ENCODE data around the gene BPIFA2.

BPIFA2 gene

DNA sequence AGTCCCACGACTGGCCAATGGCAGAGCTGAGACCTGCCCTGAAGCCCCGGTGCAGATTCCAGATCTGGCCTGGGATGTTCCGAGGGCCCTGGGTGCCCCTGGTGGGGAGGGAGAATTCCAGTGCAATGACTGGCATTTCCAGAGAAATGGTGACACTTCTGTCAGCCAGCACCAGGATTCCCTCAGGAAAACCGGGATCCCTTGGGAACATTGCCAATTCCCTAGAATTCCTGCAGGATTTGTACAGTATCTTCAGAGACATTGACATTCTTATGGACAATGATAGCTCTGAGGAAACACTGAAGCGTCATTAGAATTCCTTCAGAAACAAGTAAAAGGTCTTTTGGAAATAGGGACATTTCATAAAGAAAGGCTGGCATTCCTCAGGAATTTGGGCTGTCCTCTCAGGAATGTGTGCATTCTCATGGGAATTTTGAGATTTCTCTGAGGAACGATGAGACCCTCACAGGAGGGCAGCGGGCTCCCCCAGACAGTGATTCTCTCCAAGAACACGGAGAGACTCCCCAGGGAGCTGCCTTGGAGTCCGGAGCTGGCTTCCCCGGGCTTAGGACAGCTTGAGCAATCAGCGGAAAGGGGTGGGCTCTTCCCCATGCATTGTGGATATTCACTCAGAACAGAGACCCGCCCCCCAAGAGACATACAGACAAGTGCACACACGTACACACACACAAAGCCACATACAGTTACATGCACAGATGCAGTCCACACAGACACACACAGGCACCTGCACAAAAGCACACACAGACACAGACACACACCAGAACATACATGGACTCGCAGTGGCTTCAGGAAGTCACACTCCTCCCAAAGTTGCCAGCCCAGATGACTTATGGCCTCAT, 35.2 kb upstream of the BPIFA2 start:
- no peaks in the 10 kb centered on the region for H3K9me2 ChIP-seq (replicated peaks; ENCODE audit: control insufficient read depth, low read length)
- no peaks in the 10 kb centered on the region for H3K36me3 ChIP-seq (ENCODE audit: control insufficient read depth, low read length)
- no peaks in the 10 kb centered on the region for H3K79me2 ChIP-seq (ENCODE audit: control insufficient read depth, low read length)
- no peak overlapping the region for H3K4me2 ChIP-seq (ENCODE audit: low read length)
- H3F3A ChIP-seq (ENCODE audit: control insufficient read depth, insufficient read depth): no peaks in the 10 kb centered on the region
- H3K27me3 ChIP-seq (ENCODE audit: control insufficient read depth, low read length): peaks cover 3% of the 10 kb centered on the region; the same call in 1 of the 2 replicates
- H4K20me1 ChIP-seq (ENCODE audit: control insufficient read depth, insufficient read depth, low read depth, low read length): no peaks in the 10 kb centered on the region
- H3K27ac ChIP-seq (ENCODE audit: low read depth, low read length): no peak overlapping the region
- TF ChIP-seq, protein P1, sequence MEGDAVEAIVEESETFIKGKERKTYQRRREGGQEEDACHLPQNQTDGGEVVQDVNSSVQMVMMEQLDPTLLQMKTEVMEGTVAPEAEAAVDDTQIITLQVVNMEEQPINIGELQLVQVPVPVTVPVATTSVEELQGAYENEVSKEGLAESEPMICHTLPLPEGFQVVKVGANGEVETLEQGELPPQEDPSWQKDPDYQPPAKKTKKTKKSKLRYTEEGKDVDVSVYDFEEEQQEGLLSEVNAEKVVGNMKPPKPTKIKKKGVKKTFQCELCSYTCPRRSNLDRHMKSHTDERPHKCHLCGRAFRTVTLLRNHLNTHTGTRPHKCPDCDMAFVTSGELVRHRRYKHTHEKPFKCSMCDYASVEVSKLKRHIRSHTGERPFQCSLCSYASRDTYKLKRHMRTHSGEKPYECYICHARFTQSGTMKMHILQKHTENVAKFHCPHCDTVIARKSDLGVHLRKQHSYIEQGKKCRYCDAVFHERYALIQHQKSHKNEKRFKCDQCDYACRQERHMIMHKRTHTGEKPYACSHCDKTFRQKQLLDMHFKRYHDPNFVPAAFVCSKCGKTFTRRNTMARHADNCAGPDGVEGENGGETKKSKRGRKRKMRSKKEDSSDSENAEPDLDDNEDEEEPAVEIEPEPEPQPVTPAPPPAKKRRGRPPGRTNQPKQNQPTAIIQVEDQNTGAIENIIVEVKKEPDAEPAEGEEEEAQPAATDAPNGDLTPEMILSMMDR (IDR thresholded peaks at IDR 0.05; ENCODE audit: low read depth, low read length, poor library complexity, severe bottlenecking): no peak
- no peak for TF ChIP-seq EZH2phosphoT487 (IDR thresholded peaks at IDR 0.05; ENCODE audit: borderline replicate concordance, low read length)
- H3K4me3 ChIP-seq (ENCODE audit: low read length): no peak overlapping the region
- no peaks in the 10 kb centered on the region for H3K9me3 ChIP-seq (ENCODE audit: control insufficient read depth, insufficient read depth, low read length)
- H3K4me1 ChIP-seq (ENCODE audit: control insufficient read depth, low read length): no peaks in the 10 kb centered on the region

DNA sequence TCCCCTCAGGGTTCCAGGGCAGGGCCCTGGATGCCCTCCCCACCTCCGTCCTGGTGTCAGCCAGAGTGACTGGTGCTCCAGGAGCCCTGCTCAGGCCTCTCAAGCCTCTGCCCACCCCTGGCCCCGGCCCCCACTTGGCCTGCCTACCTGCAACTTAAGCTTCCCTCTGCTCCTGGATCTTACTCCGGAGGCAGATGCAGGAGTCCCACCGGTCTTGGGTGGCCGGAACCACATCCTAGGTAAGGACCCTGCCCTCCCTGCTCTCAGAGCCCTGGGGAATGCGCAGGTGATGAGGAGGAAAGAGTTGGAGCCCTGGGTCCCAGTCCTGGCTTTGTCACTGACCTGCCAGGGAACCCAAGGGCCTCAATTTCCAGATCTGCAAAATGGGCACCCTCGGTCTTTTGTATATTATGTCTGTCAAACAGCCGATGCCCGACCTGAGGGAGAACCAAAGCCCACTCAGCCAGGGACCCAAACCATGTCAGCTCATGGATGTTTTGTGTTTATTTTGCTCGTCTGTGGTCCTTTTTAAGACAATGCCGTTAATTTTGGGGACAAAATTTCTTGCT, 34.5 kb upstream of the BPIFA2 start:
- Histone ChIP-seq H3K79me2 (ENCODE audit: control insufficient read depth, low read length) (no peaks in the 10 kb centered on the region), H3K9me2 (replicated peaks; ENCODE audit: control insufficient read depth, low read length) (no peaks in the 10 kb centered on the region), H3K4me2 (ENCODE audit: low read length) (no peak overlapping the region), H3F3A (ENCODE audit: control insufficient read depth, insufficient read depth) (no peaks in the 10 kb centered on the region), H3K27me3 (ENCODE audit: control insufficient read depth, low read length) (0 out of 2 replicates have a peak, but pooled peaks cover 2% of the 10 kb centered on the region), H4K20me1 (ENCODE audit: control insufficient read depth, insufficient read depth, low read depth, low read length) (no peaks in the 10 kb centered on the region), H3K36me3 (ENCODE audit: control insufficient read depth, low read length) (no peaks in the 10 kb centered on the region), H3K4me3 (ENCODE audit: low read length) (no peak overlapping the region), H3K4me1 (ENCODE audit: control insufficient read depth, low read length) (no peaks in the 10 kb centered on the region), H3K9me3 (ENCODE audit: control insufficient read depth, insufficient read depth, low read length) (no peaks in the 10 kb centered on the region), H3K27ac (ENCODE audit: low read depth, low read length) (no peak overlapping the region)
- TF ChIP-seq, protein P1 (IDR thresholded peaks at IDR 0.05; ENCODE audit: low read depth, low read length, poor library complexity, severe bottlenecking): no peak
- no peak for TF ChIP-seq EZH2phosphoT487 (IDR thresholded peaks at IDR 0.05; ENCODE audit: borderline replicate concordance, low read length)

DNA sequence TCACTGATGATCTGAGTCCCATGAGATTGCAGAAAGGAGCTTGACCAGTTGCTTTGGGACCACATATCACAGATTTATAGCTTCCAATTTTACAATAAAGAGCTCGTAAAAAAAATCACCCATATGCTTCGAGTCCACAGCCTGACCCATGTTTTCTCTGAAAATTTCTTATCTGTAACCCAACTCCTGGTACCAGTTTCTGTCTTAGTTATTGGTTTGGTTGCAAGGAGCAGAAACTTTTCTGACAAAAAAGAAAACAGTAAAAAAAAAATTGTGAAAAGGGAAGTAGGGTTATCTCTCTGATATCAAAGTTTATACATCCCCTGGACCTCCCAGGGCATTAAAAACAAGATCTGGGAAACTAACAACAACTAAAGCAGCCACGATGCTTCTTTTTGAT, 30.8 kb upstream of the BPIFA2 start:
- no peaks in the 10 kb centered on the region for H3K79me2 ChIP-seq (ENCODE audit: control insufficient read depth, low read length)
- H3K9me3 ChIP-seq (ENCODE audit: control insufficient read depth, insufficient read depth, low read length): no peaks in the 10 kb centered on the region
- no peaks in the 10 kb centered on the region for H4K20me1 ChIP-seq (ENCODE audit: control insufficient read depth, insufficient read depth, low read depth, low read length)
- H3K4me3 ChIP-seq (ENCODE audit: low read length): no peak overlapping the region
- no peaks in the 10 kb centered on the region for H3F3A ChIP-seq (ENCODE audit: control insufficient read depth, insufficient read depth)
- H3K27ac ChIP-seq (ENCODE audit: low read depth, low read length): no peak overlapping the region
- no peaks in the 10 kb centered on the region for H3K27me3 ChIP-seq (ENCODE audit: control insufficient read depth, low read length)
- no peak for TF ChIP-seq EZH2phosphoT487 (IDR thresholded peaks at IDR 0.05; ENCODE audit: borderline replicate concordance, low read length)
- TF ChIP-seq, protein P1 (IDR thresholded peaks at IDR 0.05; ENCODE audit: low read depth, low read length, poor library complexity, severe bottlenecking): no peak
- H3K36me3 ChIP-seq (ENCODE audit: control insufficient read depth, low read length): no peaks in the 10 kb centered on the region
- H3K4me2 ChIP-seq (ENCODE audit: low read length): no peak overlapping the region
- H3K9me2 ChIP-seq (replicated peaks; ENCODE audit: control insufficient read depth, low read length): no peaks in the 10 kb centered on the region
- H3K4me1 ChIP-seq (ENCODE audit: control insufficient read depth, low read length): no peaks in the 10 kb centered on the region
